Activated T-cell treated with anti-CD3 and anti-CD28 coated beads for 1 hour (primary cell): ENCODE data around the gene ZIC2.

Source experiments
- DNase-seq: peaks from one replicate; pipeline ENCODE4 v3.0.0-alpha.2; 2020; ENCODE audit warnings: low read depth

ZIC2 gene

DNA sequence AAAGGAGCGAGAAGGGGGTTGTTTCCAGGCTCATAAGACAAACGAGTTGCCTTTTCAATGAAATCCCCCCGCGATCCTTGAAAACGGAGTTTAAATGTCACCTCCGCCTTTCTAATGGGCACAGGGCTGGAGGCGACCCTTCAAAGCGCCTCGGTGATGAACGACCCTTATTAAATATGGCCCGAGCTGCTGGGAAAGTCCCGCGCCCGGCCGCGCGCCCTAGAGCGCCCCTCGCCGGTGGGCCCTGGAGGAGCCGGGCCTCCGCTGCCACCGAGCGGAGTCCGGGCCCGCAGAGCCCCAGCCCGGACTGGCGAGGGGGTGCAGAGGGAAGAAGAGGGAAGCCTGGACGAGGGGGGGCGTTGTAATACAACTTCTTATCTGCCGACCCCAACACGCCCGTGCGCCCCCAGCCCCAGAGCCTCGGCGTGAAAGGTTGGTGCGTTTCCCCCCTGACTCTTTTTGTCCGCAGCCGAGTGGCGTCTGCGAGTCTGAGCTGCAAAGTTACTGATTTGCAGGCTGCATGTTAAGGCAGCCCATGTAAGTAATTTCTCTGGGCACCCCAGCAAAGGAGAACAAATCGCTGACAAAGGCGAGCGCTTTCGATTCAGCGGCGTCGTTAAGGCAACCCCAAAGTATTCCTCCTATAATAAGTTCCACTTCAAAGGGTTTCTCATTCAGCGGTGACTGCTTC, 21.9 kb upstream of the ZIC2 start:
- no peak for DNase-seq

DNA sequence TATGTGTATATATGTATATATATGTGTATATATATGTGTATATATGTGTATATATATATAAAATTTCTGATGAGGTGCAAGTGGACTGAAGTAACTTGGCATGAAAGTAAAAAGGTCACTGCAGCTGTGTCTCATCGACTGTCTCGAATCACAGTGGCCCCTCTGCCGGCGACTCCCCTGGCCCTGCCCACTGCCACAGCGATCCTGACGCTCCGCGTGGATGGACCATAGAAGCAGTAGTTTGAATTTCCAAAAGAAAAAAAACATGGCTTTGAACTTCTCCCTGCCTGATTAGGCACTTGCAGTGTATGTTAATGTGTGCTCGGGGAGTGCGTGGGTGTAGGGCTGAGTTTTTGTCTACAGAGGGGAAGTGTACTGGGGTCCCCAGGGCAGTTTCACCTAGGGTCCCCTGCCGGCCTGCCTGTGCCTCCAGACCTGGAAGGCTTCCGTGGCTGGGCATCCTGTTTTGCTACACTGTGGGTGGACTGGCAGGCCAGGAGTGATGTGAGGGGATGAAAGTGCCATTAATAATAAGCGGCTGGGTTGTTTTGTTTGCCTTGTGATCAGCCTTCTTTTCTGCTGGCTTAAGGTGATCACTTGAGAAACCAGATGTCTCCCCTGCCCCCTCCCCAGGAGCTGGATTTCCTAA, 20.8 kb upstream of the ZIC2 start:
- DNase-seq: no peak

DNA sequence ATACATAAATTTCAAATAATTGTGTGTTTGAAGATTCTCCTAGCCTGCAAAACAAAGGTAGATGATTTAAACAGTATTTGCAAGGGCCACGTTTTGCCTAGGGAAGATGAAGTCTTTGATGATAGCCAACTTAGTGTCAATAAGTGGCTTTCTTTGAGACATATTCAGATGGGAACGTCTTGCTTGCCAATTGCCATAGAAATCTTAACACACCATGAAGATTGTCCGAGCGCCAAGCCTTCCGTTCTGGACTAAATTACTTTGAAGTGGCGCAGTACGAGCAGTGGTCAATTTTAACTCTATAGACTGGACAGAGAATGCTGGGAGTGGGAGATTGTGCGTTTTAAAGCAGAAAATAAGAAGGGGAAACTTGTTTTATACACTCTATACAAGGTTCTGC, 19.9 kb upstream of the ZIC2 start:
- no peak for DNase-seq

DNA sequence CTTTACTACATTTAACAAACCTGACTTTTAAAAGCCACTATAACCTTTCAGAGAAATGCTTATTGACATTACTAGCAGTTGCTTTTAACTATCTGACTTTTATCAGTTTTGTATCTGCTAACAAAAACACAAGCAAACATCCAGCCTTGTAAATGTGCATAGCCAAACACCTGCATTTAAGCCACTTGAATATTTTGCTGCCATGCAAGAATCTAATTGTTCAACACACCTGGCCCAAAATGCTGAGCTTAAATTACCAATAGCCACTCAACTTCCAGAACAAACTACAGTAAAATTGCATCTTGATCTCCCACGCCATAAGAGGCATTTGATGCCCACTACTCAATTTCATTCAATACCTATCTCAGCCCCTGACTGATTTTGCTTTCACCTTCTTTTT, 19.3 kb upstream of the ZIC2 start:
- no peak for DNase-seq

DNA sequence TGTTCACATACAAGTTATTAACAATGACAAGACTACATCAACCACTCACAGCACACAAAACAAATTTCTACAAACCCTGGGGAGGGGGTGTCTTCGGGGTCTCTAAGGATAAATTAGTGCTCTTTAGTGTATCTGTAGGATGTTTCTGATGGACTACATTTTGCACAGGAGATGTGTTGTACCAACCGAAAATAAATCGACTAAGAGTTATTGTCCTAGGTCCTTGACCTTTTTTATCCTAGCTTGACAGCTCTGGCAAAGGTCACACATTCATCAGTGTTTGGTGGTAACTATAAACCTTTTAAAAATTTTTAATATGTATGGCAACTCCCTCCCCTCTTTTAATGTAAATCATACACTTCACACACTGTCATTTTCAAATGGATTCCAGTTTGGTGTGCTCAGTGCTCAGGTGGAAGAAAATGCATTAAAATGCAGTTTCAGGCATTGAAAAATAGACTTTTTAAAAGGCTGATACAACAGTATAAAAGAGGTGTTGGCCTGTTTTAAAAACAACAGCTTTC, 17.7 kb upstream of the ZIC2 start:
- no peak for DNase-seq

DNA sequence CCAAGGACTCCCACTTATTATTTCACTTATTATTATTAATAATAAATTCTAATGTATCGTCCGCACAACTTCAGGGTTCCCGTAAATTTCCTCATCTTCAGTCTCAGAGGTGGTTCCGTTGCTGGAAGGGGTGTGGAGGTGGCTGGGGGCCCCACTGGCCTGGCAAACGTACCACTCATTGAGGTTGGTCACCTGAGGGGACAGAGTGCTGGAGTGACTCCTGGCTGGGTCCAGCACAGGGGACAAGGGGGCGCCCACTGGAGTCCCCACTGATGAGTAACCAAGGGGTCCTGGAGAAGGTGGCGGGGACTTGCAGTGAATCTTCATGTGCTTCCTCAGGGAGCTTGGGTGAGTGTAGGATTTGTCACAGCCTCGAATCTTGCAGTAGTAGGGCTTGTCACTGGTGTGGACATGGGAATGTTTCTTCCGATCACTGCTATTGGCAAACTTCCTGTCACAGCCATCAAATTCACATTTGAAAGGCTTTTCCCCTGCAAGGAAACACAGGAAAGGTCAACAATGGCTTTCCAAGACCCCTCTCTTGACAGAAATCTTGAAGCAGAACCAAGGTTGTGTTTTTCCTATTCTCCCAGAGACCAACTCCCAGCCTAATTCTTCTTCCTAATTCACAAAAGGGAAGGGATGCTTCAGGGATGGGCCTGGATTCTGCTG, 16.1 kb upstream of the ZIC2 start:
- DNase-seq: no peak

DNA sequence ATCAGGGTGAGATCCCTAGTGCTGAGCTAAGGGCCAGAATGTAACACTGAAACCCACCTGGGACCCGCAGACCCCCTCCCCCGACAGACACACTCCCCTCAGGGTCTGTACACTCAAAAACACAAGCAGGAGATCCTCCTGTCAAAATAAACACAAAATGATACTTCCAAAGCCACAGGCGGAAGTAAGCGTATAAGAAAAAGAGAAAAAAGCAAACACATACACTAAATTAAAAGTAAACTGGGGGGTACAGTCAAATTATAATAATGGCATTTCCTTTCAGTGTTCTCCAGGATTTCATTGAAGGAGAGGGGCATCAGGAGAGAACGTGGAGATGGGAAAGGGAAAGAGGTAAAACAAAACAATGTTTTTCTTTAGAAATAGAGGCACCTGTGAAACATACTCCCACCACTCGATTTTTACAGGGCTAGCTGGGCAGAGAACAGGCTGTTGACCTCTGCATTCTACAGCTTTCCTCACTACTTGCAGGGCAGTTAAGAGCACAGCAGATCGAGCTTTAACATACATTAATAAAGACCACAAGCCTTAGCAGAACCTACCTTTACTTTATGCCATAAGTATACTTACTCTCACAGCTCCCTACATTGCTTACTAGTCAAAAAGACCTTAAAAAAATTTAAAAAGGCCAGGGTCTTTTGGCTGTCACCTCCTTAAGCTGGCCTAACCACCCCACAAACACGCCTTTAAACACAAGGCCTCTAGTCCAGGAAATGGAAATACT, 15.3 kb upstream of the ZIC2 start:
- DNase-seq: no peak

DNA sequence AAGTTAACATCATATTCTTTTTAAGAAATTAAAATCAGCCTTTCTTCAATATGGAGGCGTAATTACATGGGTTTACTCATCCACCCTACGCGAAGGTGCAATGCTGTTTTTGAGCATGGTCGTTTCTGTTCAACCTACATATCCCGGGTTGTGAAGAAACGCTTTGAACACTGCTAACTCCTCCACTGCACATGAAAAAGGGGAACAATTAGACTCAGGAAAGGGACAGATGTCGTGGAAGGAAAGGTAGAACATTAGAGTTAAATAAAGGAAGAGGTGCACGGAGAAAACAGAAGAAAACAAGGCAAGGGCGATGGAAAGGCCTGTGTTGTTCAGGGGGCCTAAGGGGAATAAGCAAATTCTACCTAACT, 14.1 kb upstream of the ZIC2 start:
- DNase-seq: no peak

DNA sequence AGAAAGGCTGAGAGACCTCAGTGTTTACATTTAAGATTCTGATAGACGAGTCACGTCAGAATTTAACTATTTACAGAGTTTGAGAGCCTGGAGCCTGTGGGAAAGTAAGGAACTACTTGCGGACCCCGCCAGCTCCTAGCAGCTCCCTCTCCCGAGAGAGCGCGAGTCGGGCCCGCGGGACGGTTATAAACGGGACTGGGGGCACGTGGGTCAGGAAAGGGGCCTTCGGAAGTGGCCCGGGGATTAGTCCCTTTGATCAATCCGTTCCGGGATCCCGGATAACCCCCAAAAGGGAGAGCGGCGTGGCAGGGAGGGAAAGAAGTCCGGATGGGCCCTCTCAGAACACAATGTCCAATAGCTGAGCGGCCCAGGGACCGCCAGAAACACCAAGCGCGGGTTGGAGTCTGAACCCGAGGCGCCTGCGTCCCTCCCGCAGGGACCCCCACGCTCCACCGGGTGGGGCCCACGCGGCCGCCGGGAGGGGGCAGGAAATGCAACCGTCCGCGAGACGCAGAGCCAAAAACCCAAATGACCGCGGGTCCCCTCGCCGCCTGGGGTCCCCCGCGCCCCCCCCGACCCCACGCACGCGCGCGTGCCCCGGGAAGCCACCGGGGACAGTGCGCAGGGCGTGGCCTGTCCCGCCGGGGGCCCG, 13.6 kb upstream of the ZIC2 start:
- no peak for DNase-seq

DNA sequence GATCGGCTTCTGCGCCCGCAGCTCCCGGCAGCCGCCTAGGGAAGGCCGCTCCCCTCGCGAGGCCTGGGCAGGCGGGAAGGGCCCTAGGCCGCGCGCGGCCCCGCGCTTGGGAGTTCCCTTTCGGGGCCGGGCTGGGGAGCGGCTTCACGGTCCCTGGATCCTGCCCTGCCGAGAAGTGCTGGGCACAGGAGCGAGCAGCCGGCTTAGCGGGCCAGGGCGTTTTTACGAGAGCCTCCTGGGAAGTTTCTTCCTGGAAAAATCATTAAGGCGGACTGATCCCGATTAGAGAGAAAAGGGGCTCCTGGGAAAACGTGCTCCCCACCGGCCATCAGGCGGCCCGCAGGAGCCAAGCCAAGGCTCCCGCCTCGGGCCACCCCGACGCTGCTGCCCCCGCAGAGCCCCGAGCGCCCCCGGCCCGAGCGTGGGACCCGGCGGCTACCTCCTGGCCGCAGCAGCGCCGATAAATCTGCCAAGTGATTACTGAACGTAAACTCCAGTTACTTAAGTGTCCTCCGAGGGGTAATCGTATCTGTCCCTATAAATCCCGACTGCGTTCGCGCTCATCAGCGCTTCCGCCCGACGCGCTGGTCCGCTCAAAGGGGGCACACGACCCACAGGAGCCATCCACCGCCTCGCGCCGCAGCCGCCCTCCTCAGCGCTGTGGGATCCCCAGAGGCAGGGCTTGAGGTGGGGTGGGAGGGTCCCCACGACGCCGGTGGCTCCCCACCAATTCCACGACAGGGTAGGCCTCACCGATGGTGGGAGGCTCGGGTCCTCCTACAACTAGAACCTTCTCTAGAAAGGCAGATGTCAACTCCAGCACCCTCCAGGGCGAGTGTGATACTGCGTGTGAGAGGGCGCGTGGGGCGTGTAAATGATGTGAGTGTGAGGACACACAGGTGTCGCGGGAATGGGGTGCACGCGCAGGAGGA, 12.8 kb upstream of the ZIC2 start:
- no peak for DNase-seq

DNA sequence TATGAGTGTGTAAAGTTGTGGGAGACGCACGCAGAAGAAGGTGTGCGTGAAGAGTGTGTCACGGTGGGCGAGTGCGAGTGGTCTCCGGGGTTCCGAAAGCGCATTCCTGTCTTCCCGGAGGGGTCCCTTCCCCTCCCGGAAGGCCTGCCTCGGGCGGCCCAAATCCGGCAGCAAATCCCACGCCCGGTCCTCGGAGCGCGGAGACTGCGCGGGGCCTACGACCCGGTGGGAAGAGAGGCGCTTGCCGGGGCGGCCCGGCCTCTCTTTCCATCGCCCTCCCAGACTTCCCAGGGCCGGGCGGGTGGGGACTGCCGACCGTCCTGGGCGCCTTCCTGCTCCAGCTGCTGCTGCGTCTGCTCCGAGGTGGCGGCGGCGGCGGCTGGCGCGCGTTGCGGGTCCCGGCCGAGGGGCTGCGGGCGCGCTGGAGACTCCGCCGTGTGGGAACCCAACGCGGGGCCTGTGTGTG, 12.1 kb upstream of the ZIC2 start:
- no peak for DNase-seq

DNA sequence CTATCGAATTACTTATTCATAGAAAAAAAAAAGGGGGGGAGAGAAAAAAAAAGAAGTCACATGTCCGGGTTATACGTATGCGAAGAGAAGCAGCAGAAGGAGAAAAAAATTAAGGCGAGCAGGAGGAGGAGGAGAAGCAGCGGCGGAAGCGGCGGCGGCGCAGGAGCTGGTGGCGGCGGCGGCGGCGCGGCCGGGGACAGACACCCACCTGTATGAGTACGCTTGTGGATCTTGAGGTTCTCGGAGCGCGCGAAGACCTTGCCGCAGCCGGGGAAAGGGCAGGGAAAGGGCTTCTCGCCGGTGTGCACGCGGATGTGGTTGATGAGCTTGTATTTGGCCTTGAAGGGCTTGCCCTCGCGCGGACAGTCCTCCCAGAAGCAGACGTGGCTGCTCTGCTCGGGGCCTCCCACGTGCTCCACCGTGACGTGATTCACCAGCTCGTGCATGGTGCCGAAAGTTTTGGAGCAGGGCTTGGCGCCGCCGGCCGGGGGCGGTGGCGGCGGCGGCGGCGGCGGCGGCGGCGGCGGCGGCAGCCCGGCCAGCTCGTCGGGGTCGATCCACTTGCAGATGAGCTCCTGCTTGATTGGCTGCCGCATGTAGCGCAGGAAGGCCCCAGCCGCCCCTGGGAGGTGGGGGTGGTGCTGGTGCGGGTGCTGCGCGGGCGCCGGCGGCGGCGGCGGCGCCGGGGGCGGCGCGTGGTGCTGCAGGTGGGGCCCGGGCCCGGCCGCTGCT, 11.5 kb upstream of the ZIC2 start:
- DNase-seq: no peak

DNA sequence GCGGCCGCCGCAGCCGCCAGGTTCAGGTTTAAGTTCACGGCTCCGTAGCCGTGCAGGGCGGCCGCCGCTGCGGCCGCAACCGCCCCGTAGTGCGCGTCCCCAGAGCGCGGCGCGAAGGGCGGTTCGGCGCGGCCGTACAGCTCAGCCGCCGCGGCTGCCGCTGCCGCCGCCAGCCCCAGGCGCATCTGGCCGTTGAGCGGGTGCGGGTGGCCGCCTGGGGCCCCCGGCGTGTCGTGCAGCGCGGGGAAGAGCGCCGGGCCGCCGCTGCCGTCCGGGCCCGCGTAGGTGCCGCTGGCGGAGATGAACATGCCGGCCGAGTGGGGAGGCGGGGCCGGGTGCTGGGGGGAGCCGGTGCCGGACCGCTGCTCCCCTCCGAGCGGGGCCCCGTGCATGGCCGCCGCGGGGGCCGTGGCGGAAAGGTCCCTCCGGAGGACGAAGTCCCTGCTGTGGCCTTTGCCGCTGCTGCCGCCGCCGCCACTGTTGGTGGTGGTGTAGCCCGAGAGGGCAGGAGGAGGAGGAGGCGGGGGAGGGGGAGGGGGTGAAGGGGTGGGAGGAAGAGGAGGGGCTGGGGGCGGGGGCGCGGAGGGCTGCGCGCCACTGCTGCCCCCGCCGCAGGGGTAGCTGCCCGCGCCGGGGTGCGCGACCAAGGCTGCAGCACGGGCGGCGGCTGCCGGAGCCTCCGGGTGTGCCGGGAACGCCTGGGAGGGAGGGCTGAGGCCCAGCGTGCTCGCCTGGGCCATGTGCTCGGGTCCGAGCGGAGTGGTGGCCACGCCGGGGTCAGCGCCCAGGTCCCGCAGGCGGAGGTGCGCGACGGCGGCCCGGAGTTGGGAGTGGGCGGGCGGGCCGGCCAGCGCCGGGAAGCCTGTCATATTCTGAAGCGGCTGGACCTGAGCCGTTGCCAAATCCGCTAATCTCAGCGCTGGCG, 10.7 kb upstream of the ZIC2 start:
- DNase-seq: no peak

DNA sequence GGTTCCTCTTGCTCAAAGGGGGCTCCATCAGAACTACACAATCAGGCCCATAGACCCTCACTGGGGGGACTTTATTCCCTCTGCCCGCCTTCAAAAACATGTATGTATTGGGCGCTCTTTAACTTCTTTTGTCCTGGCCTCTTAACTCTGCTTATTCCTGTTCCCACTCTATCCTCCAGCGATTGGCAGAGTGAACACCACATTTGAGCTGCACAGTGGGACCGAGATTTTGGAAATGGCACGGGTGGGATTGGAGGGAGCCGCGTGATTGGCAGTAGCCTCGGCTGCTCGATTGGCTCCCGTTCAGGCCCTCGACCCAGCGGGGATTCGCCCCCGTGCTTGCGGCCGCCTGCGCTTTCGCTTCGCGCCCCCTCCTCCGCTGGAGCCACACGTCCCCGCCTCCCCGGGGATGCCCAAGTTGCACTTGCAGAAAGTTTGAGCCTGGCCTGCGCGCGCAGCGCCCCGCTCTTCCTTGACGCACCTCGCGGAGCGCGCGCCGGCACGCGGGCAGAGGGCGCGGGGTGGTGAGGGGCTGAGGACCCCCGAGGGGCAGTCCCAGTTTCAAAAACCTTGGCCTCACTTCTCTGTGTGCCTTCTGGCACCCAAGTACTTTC, 9.9 kb upstream of the ZIC2 start, which contains the start of gene ZIC5:
Gene ZIC5 (minus strand): TSS at position 192 of the 614 bp plus-strand sequence. CDS start 164 bp downstream, at position 28.
- no peak for DNase-seq

DNA sequence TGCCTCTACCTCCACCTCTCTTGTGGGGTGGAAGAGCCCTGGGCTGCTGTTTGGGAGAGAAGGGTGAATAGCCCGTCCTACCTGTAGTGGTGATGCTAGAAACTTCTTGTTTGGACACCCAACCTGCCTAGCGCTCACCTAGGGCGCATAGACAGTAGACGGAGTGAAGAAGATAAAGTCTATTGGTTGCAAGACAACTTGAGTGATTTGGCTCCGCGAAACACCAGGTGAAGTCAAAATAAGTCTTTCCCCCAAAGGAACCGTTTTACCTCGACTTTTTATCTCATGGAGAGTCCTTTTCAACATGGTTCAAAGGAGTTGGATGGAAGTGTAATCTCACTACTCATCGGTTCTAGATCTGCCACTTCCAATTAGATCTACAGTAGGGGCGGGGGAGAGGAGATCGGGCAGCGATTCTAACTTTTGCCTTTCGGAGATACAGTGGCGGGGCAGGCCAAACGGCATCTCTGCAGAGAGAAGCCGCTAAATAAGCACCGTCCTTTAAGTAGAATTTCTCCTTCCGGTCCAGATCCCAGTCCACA, 9.3 kb upstream of the ZIC2 start:
- DNase-seq: no peak

DNA sequence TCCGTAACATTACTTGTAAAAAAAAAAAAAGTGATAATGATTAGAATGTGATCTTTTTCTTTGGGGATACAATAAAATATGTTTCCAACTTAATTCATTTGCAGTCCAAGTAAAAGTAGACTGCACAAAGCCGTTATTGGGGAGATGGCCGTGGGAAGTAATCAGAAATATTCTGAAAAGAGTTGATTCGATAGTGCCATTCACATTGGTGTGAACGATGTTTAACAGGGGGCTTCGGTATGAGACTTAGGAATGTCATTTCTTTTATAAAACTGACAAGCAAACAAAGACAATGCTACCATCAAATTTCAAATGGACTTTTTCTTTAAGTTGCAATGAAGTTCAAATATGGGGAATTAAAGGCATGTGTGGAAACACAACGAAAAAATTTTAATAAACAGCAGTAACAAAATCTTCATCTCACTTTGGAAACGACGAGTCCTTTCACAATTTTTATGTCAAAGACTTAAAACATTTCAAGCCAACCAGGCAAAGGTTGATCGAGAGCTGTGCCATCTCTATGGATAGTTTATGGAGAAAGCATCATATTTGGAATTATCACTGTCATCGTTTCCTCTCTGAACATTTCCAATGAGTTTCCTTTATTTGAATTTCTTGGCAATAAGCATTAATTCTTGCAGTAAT, 8.3 kb upstream of the ZIC2 start:
- no peak for DNase-seq

DNA sequence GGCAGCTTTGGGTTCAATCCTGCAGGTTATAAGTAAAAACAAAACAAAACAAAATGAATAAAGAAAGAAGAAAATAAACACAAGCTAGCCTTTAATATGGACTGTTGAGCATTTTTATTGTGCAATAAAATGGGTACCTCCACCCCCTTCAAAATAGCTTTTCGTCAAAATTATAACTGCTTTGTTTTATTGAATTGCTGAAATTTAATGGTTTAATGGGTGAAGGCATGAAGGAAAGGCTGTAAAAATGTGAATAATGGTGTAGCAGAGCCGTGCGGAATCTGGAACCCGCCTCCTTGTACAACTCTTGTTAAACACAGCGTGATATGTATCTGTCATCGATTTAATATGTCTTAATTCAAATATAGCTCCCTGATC, 7.8 kb upstream of the ZIC2 start:
- no peak for DNase-seq
